ENCODE data around the gene SLBP.

- no peak for TF ChIP-seq POLR2A (IDR thresholded peaks at IDR 0.05; ENCODE audit: low read length)
- no peak for TF ChIP-seq GATA1 (IDR thresholded peaks at IDR 0.05; ENCODE audit: low read depth, low read length)
Measured at GRCh38 chr4:1761130-1761689, 49.1 kb upstream of the SLBP start.
